ENCODE results near the gene OSTC.
"Not testable (repeated sequence)": the region's sequence is repeated elsewhere in the genome, so short reads cannot be mapped to it uniquely, and the experiment has no call there.

The OSTC gene

GRCh38 chr4:108649863-108650211, 562 bp upstream of the OSTC start:
- DNase-seq: no peak

DNA sequence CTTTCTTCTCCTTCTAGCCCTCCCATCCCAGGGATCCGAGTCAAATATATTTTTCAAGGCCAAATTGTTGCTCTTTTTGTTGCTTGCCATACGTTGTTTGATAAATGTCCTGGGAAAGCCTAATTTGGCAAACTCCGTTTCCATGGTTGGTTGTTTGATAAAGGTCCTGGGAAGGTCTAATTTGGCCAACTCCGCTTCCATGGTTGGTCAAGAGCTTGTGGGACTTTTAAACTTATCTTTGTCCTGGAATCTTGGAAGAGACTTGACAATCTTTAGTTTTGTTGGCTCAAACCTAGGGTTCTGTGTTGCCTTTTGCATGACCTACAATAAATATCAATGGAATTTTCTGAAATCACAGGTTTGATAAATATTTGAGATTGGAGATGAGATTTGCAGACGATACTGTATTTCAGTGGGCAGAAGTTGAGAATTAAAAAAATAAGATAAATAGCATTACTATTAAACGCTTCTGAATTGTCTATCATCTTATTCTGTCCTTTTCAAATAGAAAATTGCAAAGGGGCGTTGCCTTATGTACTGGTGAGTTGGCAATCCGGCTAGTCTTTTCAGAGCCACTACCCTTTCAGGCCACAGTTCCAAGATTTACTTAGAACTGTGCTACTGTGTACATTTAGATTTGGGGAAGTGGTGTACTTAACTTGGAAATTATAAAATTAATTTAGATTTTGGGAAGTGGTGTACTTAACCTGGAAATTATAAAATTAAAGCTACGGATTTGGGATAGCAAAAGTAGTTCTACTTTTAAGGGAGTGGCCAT, 804 bp downstream of the OSTC start:
- peak; percentile 38 for DNase-seq

DNA sequence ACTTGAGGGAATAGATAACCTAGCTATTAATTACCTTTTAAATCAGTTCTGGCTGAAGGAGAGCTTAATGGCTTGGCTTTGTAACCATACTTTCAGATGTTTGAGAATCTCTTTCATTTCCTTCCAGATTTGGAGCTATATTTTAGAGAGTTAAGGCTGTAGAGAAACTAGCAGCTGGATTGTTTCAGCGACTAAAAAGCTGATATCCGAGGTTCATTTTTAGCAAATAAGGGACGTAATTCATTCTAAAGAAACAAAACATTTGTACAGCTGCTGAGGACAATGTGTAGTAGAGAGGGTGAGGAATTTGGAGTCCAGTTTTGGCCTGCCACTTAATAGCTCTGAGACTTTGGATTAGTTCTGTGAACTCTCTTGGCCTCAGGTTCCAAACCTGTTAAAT, 12.2 kb downstream of the OSTC start:
- DNase-seq: no peak

DNA sequence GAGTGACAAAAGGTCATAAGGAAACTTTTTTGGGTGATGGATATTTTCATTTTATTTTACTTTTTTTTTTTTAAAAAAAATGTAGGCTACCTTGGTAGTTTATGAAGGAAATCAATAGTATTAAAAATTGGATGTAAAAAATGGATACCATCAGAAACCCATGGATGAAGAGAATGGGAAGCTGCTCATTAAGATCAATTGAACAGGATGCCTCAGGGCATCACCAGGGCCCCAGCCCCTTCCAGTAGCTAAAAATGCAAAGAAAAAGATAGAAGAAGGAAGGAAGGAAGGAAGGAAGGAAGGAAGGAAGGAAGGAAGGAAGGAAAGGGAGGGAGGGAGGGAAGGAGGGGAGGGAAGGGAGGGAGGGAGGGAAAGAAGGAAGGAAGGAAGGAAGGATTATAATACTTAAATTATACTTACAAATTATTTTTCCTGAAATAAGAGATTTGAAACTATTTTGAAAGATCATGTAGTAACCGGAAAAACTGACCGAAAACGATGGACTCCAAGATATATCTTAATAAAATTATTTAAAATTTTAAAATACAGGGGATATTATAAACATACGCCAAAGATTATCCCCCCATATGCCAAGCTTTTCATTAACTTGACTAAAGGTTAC, 24.1 kb downstream of the OSTC start:
- no peak for DNase-seq

- no peak for DNase-seq
Measured at GRCh38 chr4:108681321-108681809, 31.0 kb downstream of the OSTC start.

- peak; percentile 25 for DNase-seq
Measured at GRCh38 chr4:108683479-108683878, 33.1 kb downstream of the OSTC start.

- DNase-seq: no peak
Measured at GRCh38 chr4:108685036-108685686, 34.8 kb downstream of the OSTC start.

DNA sequence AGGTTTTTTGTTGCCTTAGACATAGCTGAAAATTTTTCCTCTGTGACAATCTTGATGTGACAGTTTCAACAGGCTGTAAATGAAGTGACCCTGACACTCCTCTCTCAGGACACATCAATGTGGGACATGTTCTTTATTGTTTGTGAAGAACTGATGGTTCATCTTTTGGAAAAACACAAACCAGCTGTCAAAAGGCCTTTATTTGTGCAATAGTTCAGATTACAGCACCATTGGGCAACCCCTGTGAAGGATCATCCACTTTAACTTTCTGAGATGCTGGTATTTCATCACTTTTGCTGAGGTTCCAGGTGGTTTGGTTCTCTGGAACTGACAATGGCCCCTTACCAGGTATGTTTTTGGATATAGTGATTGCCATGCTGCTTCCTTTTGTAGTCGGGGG, 40.3 kb downstream of the OSTC start:
- no peak for DNase-seq

DNA sequence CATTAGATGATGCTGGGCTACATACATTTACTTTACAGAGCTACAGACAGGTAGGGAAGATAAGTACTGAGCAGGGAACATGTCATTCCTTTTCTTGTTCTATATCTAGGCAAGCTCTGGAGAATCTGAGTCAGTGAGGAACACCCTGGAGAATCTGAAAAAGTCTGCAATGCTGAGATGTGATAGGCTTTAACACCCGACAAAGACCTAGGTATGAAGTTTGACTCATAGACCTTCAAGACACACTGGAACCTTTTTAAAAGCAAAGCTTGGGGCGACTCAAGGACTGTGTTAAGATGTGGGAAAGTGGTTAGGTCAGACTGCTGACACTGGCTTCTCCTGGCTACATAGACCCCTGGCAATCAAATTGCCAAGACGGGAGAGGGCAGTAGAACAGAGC, 42.8 kb downstream of the OSTC start:
- no peak for DNase-seq

GRCh38 chr4:108693819-108694218, 43.4 kb downstream of the OSTC start:
- DNase-seq: no peak

GRCh38 chr4:108694423-108694822, 44.0 kb downstream of the OSTC start:
- no peak for DNase-seq

DNA sequence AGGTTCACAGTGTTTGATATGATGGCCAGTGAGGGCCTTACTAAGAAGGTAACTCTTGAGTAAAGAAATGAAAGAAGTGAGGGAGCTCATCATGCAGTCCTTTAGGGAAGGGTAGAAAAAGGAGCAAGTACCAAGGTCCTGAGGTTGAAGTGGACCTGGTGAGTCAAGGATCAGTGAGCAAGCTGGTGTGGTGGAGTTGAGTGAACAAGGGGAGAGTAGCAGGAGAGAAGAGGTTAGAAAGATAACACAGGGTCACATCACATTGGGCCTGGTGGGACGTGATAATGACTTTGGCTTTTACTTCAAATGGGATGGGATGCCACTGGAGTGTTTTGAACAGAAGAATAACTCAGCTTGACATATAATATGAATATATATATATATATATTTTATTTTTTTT, 44.7 kb downstream of the OSTC start:
- no peak for DNase-seq

DNA sequence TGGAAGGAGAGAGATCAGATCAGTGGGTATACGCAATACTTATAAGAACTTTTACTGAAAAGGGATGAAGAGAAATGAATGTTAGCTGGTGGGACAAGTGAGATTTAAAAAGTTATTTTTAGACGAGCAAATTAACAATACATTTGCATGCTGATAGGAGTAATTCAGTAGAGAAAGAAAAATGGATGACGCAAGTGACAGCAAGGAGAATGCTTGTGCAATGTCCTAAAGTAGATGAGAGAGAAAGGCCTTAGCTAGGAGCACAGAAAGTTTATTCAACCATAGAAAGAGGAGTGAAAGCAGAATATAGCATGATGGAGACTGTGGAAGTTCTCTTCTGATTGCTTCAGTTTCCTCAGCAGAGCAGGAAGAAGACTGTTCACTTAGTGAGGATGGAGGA, 45.8 kb downstream of the OSTC start:
- DNase-seq: no peak

- peak; percentile 50 for DNase-seq
Measured at GRCh38 chr4:108700081-108700757, 49.8 kb downstream of the OSTC start.

- no peak for DNase-seq
Measured at GRCh38 chr4:108702960-108703359, 52.6 kb downstream of the OSTC start.

- no peak for DNase-seq
Measured at GRCh38 chr4:108703370-108703769, 53.0 kb downstream of the OSTC start.

GRCh38 chr4:108703966-108704365, 53.6 kb downstream of the OSTC start:
- DNase-seq: no peak

GRCh38 chr4:108706289-108706688, 55.9 kb downstream of the OSTC start:
- no peak for DNase-seq

- no peak for DNase-seq
Measured at GRCh38 chr4:108709234-108709633, 58.8 kb downstream of the OSTC start.

- DNase-seq: no peak
Measured at GRCh38 chr4:108709722-108710121, 59.3 kb downstream of the OSTC start.

DNA sequence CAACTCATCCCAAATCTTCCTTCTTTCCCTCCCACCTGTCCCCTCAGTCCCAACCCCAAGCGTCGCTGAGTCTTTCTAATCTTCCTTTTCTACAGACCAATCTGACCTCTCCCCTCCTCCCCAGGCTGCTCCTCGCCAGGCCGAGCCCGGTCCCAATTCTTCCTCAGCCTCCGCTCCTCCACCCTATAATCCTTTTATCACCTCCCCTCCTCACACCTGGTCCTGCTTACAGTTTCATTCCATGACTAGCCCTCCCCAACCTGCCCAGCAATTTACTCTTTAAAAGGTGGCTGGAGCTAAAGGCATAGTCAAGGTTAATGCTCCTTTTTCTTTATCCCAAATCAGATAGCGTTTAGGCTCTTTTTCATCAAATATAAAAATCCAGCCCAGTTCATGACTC, 60.2 kb downstream of the OSTC start:
- DNase-seq: not testable (repeated sequence)

DNA sequence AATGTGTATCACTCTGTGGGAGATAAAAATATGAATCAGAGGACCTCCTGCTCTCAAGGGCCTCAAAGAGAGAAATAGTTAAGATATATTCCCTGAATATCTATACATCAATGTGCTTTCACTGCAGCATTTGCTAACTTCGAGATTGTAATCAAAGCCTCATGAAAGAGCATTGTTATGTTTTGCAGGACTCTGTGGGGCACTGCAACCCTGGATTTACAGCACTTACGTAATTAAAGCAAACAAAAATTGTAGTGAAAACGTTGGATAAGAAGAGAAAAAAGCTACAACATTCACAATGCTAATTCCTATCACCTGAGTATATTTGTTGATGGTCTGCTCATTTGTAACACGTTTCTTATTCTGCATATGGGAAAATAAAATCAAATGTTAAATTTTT, 64.5 kb downstream of the OSTC start:
- no peak for DNase-seq

DNA sequence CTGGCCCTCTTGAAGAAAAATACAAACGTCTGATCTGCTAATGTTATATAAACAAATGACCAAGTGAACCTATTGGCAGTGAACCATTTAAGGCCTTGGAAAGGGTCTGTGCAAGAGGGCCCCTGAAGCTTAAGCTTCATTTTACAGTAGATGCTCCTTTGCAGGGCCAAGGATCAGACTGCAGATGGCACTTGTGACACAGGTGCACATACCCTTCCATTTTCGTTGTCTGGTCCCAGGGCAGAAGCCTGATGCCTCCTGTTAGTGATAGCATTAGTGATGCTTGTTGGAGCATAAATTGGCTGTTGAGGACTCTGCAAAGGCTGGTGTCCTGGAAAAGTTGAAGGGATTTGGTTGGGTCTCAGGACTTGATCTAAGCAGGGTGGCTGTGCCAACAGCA, 65.9 kb downstream of the OSTC start:
- no peak for DNase-seq

DNA sequence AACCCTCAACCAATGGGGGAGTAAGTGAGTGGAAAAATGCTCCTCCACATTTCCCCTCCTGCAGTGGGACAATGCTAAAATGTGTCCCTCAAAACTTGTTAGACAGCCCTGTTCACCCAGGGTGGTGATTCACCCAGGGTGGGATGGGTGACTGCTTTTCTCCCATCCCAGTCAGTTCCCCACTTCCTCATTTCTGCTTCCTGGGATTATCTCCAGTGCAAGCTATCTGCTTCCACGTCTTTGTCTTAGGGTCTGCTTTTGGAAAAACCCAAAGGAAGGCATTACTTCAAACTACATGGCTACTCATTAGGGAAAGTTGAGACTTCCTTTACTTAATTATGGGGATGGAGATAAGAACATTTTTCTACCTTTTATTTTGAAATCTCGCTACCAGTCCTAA, 67.0 kb downstream of the OSTC start:
- DNase-seq: no peak

All from EL (cell line).